ENCODE results near the gene BOD1L2. TPM values are rescaled to one million over a fixed set of nuclear protein-coding genes. Genes with fewer than 3 reads are reported as not detected.

The BOD1L2 gene
- polyA plus RNA-seq, 1 donor (not counting 4 experiments of a cell fraction or from before 2014, with no cell fraction given) = not detected

- no peak overlapping the region for H3K9ac ChIP-seq (ENCODE audit: control insufficient read depth, extremely low read depth, insufficient read depth, low read length)
- no peaks in the 10 kb centered on the region for H3K27me3 ChIP-seq (ENCODE audit: control insufficient read depth, extremely low read depth, insufficient read depth, low read length)
- TF ChIP-seq EZH2 (IDR thresholded peaks at IDR 0.05; ENCODE audit: low read length) (no peak), CTCF (optimal IDR thresholded peaks at IDR 0.05 in 1 of 3, IDR thresholded peaks at IDR 0.05 in 1 of 3, conservative IDR thresholded peaks at IDR 0.05 in 1 of 3; ENCODE audit: extremely low read depth in 1 of 3, insufficient read depth in 2 of 3, low read length in 3 of 3) (no peak)
- no peaks in the 10 kb centered on the region for H3K9me1 ChIP-seq (ENCODE audit: control insufficient read depth, extremely low read depth, insufficient read depth, low read length)
- H3K36me3 ChIP-seq (ENCODE audit: control insufficient read depth in 2 of 2, extremely low read depth in 1 of 2, insufficient read depth in 2 of 2, low read length in 2 of 2) = no peaks in the 10 kb centered on the region
- H3K79me2 ChIP-seq (ENCODE audit: control insufficient read depth, insufficient read depth, low read length) = no peaks in the 10 kb centered on the region
- no peaks in the 10 kb centered on the region for H3K9me3 ChIP-seq (ENCODE audit: control insufficient read depth, low read depth, low read length)
- no peak overlapping the region for H3K27ac ChIP-seq (ENCODE audit: control insufficient read depth, insufficient read depth, low read length)
- H3K4me1 ChIP-seq (ENCODE audit: control insufficient read depth, extremely low read depth, insufficient read depth, low read length) = no peaks in the 10 kb centered on the region
- H2AFZ ChIP-seq (ENCODE audit: control insufficient read depth, low read length) = no peak overlapping the region
- no peak overlapping the region for H3K4me2 ChIP-seq (ENCODE audit: control insufficient read depth, extremely low read depth, insufficient read depth, low read depth, low read length)
- FAIRE-seq (no peak), DNase-seq (ENCODE audit: low read depth, low spot score) (no peak)
- dilution Hi-C loops (cut with MboI; ENCODE audit: extremely low pct_ligation_motif_present, low sequenced_read_pairs) = no loop called here
- no peaks in the 10 kb centered on the region for H4K20me1 ChIP-seq (ENCODE audit: control insufficient read depth, extremely low read depth, insufficient read depth, low read length)
- no peak overlapping the region for H3K4me3 ChIP-seq (ENCODE audit: control insufficient read depth in 2 of 3, extremely low read depth in 1 of 3, insufficient read depth in 2 of 3, low read depth in 1 of 3, low read length in 3 of 3)
These were observed 3.6 kb upstream of the BOD1L2 start for GRCh38 chr18:57143265-57143664.

- H3K4me2 ChIP-seq (ENCODE audit: control insufficient read depth, extremely low read depth, insufficient read depth, low read depth, low read length) = no peak overlapping the region
- H3K9me3 ChIP-seq (ENCODE audit: control insufficient read depth, low read depth, low read length) = no peaks in the 10 kb centered on the region
- TF ChIP-seq EZH2 (IDR thresholded peaks at IDR 0.05; ENCODE audit: low read length) = no peak
- TF ChIP-seq CTCF (optimal IDR thresholded peaks at IDR 0.05 in 1 of 3, IDR thresholded peaks at IDR 0.05 in 1 of 3, conservative IDR thresholded peaks at IDR 0.05 in 1 of 3; ENCODE audit: extremely low read depth in 1 of 3, insufficient read depth in 2 of 3, low read length in 3 of 3) = no peak
- no peaks in the 10 kb centered on the region for H4K20me1 ChIP-seq (ENCODE audit: control insufficient read depth, extremely low read depth, insufficient read depth, low read length)
- no peak overlapping the region for H3K27ac ChIP-seq (ENCODE audit: control insufficient read depth, insufficient read depth, low read length)
- no peaks in the 10 kb centered on the region for H3K36me3 ChIP-seq (ENCODE audit: control insufficient read depth in 2 of 2, extremely low read depth in 1 of 2, insufficient read depth in 2 of 2, low read length in 2 of 2)
- no peaks in the 10 kb centered on the region for H3K79me2 ChIP-seq (ENCODE audit: control insufficient read depth, insufficient read depth, low read length)
- no peaks in the 10 kb centered on the region for H3K4me1 ChIP-seq (ENCODE audit: control insufficient read depth, extremely low read depth, insufficient read depth, low read length)
- H3K9ac ChIP-seq (ENCODE audit: control insufficient read depth, extremely low read depth, insufficient read depth, low read length) = no peak overlapping the region
- no peaks in the 10 kb centered on the region for H3K27me3 ChIP-seq (ENCODE audit: control insufficient read depth, extremely low read depth, insufficient read depth, low read length)
- no peak overlapping the region for H2AFZ ChIP-seq (ENCODE audit: control insufficient read depth, low read length)
- dilution Hi-C loops (cut with MboI; ENCODE audit: extremely low pct_ligation_motif_present, low sequenced_read_pairs) = no loop called here
- DNase-seq (ENCODE audit: low read depth, low spot score) (no peak), FAIRE-seq (no peak)
- H3K4me3 ChIP-seq (ENCODE audit: control insufficient read depth in 2 of 3, extremely low read depth in 1 of 3, insufficient read depth in 2 of 3, low read depth in 1 of 3, low read length in 3 of 3) = no peak overlapping the region
- no peaks in the 10 kb centered on the region for H3K9me1 ChIP-seq (ENCODE audit: control insufficient read depth, extremely low read depth, insufficient read depth, low read length)
These were observed 1.4 kb downstream of the BOD1L2 start for GRCh38 chr18:57148263-57148662.
